B cell (primary cell): ENCODE data around the gene COL2A1. TPM values are rescaled to one million over a fixed set of nuclear protein-coding genes. Genes with fewer than 3 reads are reported as not detected.

Experiments used
- ATAC-seq: fragments of 200-7000 bp; cut with Tn5 transposase; one replicate; pipeline ENCODE4 v1.10.0; 2021; ENCODE audit warnings: low read depth, mild to moderate bottlenecking, moderate number of reproducible peaks, moderate library complexity
- CTCF ChIA-PET: fragments of 350-600 bp; sonication (Branson Sonifier 250); formaldehyde crosslinking; loops from one replicate; lab custom pipeline; 2021; ENCODE audit warnings: antibody characterized with exemption, inconsistent platforms; lab: Charles Lee
- POLR2A ChIA-PET: fragments of 350-600 bp; sonication (Branson Sonifier 250); formaldehyde crosslinking; loops from one replicate; lab custom pipeline; 2021; ENCODE audit warnings: antibody characterized with exemption; lab: Charles Lee
- DNase-seq: peaks from one replicate; pipeline ENCODE4 v3.0.0; 2013
- H2AFZ ChIP-seq: 2 replicates; pipeline ENCODE4 v1.6.1; 2012; ENCODE audit warnings: mild to moderate bottlenecking, low read depth, low read length; ENCODE audit not compliant: insufficient read depth, poor library complexity, severe bottlenecking
- H3K27ac ChIP-seq, 2 donors: 1 replicate in 1 of 2; 2 replicates in 1 of 2; pipeline ENCODE4 v1.5.1; 2012 to 2013; ENCODE audit warnings: low read length in 2 of 2, mild to moderate bottlenecking in 2 of 2, moderate library complexity in 1 of 2
- H3K27me3 ChIP-seq, 4 experiments: fragments of 200-600 bp in 1 of 4; sonication (generic) in 1 of 4; replicated peaks in 1 of 4; 1 replicate in 2 of 4; 2 replicates in 2 of 4; pipeline versions ENCODE4 v1.6.1 to v1.7.0; 2013 to 2016; ENCODE audit warnings: low read length in 3 of 4, mild to moderate bottlenecking in 2 of 4, mixed read lengths in 1 of 4, moderate library complexity in 1 of 4; ENCODE audit not compliant: insufficient read depth in 4 of 4, control insufficient read depth in 3 of 4; ENCODE audit errors: control extremely low read depth in 1 of 4
- H3K36me3 ChIP-seq, 2 experiments: replicated peaks in 1 of 2; 1 replicate in 1 of 2; 2 replicates in 1 of 2; pipeline versions ENCODE4 v1.6.1 to v1.7.1; 2013; ENCODE audit warnings: low read length in 1 of 2; ENCODE audit not compliant: insufficient read depth in 2 of 2, control insufficient read depth in 1 of 2; ENCODE audit errors: control extremely low read depth in 1 of 2, extremely low read depth in 1 of 2
- H3K4me1 ChIP-seq, 2 donors: fragments of 200-600 bp in 1 of 2; sonication (generic) in 1 of 2; 1 replicate in 1 of 2; 2 replicates in 1 of 2; pipeline versions ENCODE4 v1.5.1 to v1.6.1; 2013 to 2017; ENCODE audit warnings: low read length in 2 of 2; ENCODE audit not compliant: control insufficient read depth in 2 of 2, insufficient read depth in 2 of 2
- H3K4me2 ChIP-seq: replicated peaks from 2 replicates; pipeline ENCODE3; 2012; ENCODE audit warnings: mild to moderate bottlenecking, low read depth, low read length; ENCODE audit not compliant: poor library complexity, severe bottlenecking
- H3K4me3 ChIP-seq, 5 experiments: fragments of 200-600 bp in 1 of 5; sonication (generic) in 1 of 5; 1 replicate in 3 of 5; 2 replicates in 2 of 5; pipeline versions ENCODE4 v1.5.1 to v1.7.0; 2011 to 2016; ENCODE audit warnings: low read length in 4 of 5, mild to moderate bottlenecking in 4 of 5, low read depth in 2 of 5, control low read depth in 1 of 5, moderate library complexity in 1 of 5; ENCODE audit not compliant: insufficient read depth in 1 of 5; ENCODE audit errors: control extremely low read depth in 1 of 5, extremely low read depth in 1 of 5
- H3K79me2 ChIP-seq: fragments of 200-600 bp; sonication (generic); one replicate; pipeline ENCODE4 v1.6.0; 2016; ENCODE audit warnings: low read length; ENCODE audit not compliant: control insufficient read depth, insufficient read depth
- H3K9ac ChIP-seq: fragments of 200-600 bp; sonication (generic); 2 replicates; pipeline ENCODE4 v1.6.1; 2017; ENCODE audit warnings: mild to moderate bottlenecking, low read length, moderate library complexity
- H3K9me3 ChIP-seq, 3 donors: one replicate each; pipeline versions ENCODE4 v1.6.1 to v1.7.1; 2013; ENCODE audit warnings: low read length in 2 of 3; ENCODE audit not compliant: control insufficient read depth in 2 of 3, insufficient read depth in 1 of 3; ENCODE audit errors: control extremely low read depth in 1 of 3
- H4K20me1 ChIP-seq: 2 replicates; pipeline ENCODE4 v1.6.0; 2012; ENCODE audit warnings: mild to moderate bottlenecking, low read length; ENCODE audit not compliant: insufficient read depth, control insufficient read depth, poor library complexity, severe bottlenecking
- H3K27ac Mint-ChIP-seq: one replicate; pipeline ENCODE4 v1.8.0; 2021; ENCODE audit warnings: mixed read lengths
- H3K27me3 Mint-ChIP-seq: one replicate; pipeline ENCODE4 v1.8.0; 2021; ENCODE audit warnings: mixed read lengths
- H3K4me1 Mint-ChIP-seq: one replicate; pipeline ENCODE4 v1.8.0; 2021; ENCODE audit warnings: mixed read lengths
- H3K4me3 Mint-ChIP-seq: one replicate; pipeline ENCODE4 v1.8.0; 2021; ENCODE audit warnings: mixed read lengths
- H3K9me3 Mint-ChIP-seq: one replicate; pipeline ENCODE4 v1.8.0; 2022; ENCODE audit warnings: mixed read lengths; ENCODE audit not compliant: insufficient read depth
- EZH2 ChIP-seq: IDR thresholded peaks from 2 replicates; pipeline ENCODE4 v1.6.1; 2012; ENCODE audit warnings: borderline replicate concordance, low read depth, mild to moderate bottlenecking, moderate library complexity, low read length; ENCODE audit not compliant: insufficient read depth, poor library complexity, severe bottlenecking
- WGBS: methylation state at CpG from one replicate; pipeline ENCODE4 v1.1.5; 2013; ENCODE audit warnings: missing lambda C conversion rate; ENCODE audit not compliant: insufficient coverage; 5-methylcytosine and 5-hydroxymethylcytosine counted together
- intact Hi-C: fragments of 100-400 bp; cut with micrococcal nuclease; formaldehyde crosslinking; loops from one replicate; pipeline ENCODE4 v1.10.0; 2022
- polyA plus RNA-seq: library from polyadenylated mRNA; depleted of rRNA; stranded (reverse); fragments of >200 nt; gene quantifications from 2 replicates; pipeline ENCODE4 v1.2.3, GENCODE V29; 2012
- total RNA-seq, 2 donors: library from RNA; stranded (reverse); fragments of 120-200 nt in 1 of 2; gene quantifications; 1 replicate in 1 of 2; 2 replicates in 1 of 2; pipeline versions ENCODE4 v1.2.3 to v1.2.4, GENCODE V29; 2013 to 2022
- TF ChIP-seq, protein P1 (sequence below): fragments of 200-600 bp; IDR thresholded peaks from one replicate; pipeline ENCODE4 v1.8.0; 2022; ENCODE audit warnings: antibody characterized with exemption, mild to moderate bottlenecking

Gene COL2A1
- total and polyA plus RNA-seq, 2 donors (not counting 1 experiment from before 2014, with no cell fraction given): not detected

GRCh38 chr12:48031135-48031960 is 27.1 kb upstream of the COL2A1 start:
- no peak for TF ChIP-seq EZH2
- TF ChIP-seq, protein P1, sequence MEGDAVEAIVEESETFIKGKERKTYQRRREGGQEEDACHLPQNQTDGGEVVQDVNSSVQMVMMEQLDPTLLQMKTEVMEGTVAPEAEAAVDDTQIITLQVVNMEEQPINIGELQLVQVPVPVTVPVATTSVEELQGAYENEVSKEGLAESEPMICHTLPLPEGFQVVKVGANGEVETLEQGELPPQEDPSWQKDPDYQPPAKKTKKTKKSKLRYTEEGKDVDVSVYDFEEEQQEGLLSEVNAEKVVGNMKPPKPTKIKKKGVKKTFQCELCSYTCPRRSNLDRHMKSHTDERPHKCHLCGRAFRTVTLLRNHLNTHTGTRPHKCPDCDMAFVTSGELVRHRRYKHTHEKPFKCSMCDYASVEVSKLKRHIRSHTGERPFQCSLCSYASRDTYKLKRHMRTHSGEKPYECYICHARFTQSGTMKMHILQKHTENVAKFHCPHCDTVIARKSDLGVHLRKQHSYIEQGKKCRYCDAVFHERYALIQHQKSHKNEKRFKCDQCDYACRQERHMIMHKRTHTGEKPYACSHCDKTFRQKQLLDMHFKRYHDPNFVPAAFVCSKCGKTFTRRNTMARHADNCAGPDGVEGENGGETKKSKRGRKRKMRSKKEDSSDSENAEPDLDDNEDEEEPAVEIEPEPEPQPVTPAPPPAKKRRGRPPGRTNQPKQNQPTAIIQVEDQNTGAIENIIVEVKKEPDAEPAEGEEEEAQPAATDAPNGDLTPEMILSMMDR: no peak
- WGBS: 95% methylated on average over 11 of the region's 12 CpGs
- Histone ChIP-seq H3K4me3 (no peak overlapping the region), H3K27ac (no peak overlapping the region), H3K27me3 (peaks cover 0 to 2% (median 0%) of the 10 kb centered on the region in 4 experiments), H3K9ac (no peak overlapping the region), H3K4me2 (no peak overlapping the region), H3K36me3 (no peaks in the 10 kb centered on the region), H4K20me1 (no peaks in the 10 kb centered on the region), H3K79me2 (no peaks in the 10 kb centered on the region), H3K9me3 (no peaks in the 10 kb centered on the region), H3K4me1 (peaks cover 5 to 9% of the 10 kb centered on the region in 2 donors), H2AFZ (no peak overlapping the region)
- CTCF ChIA-PET: no interaction called here
- no peaks in the 10 kb centered on the region for H3K27me3 Mint-ChIP-seq
- H3K9me3 Mint-ChIP-seq: no peaks in the 10 kb centered on the region
- intact Hi-C loops: no loop called here
- no peak for DNase-seq
- no peak for ATAC-seq
- peaks cover 10% of the 10 kb centered on the region for H3K4me1 Mint-ChIP-seq
- H3K27ac Mint-ChIP-seq: no peak overlapping the region
- H3K4me3 Mint-ChIP-seq: no peak overlapping the region
- POLR2A ChIA-PET: no interaction called here

GRCh38 chr12:48030173-48030650 is 25.9 kb upstream of the COL2A1 start:
- no peaks in the 10 kb centered on the region for H3K36me3 ChIP-seq
- intact Hi-C loops: no loop called here
- Mint-ChIP-seq H3K27me3 (no peaks in the 10 kb centered on the region), H3K4me3 (no peak overlapping the region), H3K9me3 (no peaks in the 10 kb centered on the region), H3K27ac (no peak overlapping the region), H3K4me1 (peaks cover 10% of the 10 kb centered on the region)
- no peak overlapping the region for H3K27ac ChIP-seq
- WGBS: 97% methylated on average over 4 of the region's 4 CpGs
- ATAC-seq: no peak
- H3K4me3 ChIP-seq: no peak overlapping the region
- no peaks in the 10 kb centered on the region for H3K9me3 ChIP-seq
- H3K27me3 ChIP-seq: peaks cover 0 to 2% (median 0%) of the 10 kb centered on the region in 4 experiments
- ChIA-PET POLR2A (no interaction called here), CTCF (no interaction called here)
- no peak overlapping the region for H2AFZ ChIP-seq
- peaks cover 5 to 9% of the 10 kb centered on the region in 2 donors for H3K4me1 ChIP-seq
- H3K9ac ChIP-seq: no peak overlapping the region
- H3K4me2 ChIP-seq: no peak overlapping the region
- DNase-seq: no peak
- no peaks in the 10 kb centered on the region for H4K20me1 ChIP-seq
- no peaks in the 10 kb centered on the region for H3K79me2 ChIP-seq
- TF ChIP-seq, protein P1: no peak
- no peak for TF ChIP-seq EZH2
